ENCODE data around the gene MYH10.

The MYH10 gene

DNA sequence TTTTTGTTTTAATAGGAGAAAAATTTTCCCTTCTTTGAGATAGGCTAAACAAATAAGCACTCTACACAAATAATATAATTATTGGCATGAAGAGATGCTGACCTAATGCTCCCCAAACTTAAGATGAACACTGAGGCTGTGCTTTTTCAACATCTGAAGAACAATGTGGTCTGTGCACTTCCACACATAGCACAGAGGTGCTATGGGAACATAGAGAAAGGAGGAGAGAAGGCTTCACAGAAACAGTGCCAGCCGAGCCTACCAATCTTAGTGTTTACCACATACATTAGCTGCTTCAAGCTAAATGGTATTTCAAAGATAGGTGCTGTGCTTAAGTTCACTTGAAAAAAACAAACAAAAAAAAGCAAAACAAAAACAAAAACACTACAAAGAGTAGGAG lies 72.4 kb downstream of the MYH10 start:
- Histone ChIP-seq H2AFZ (no peak overlapping the region), H3K27me3 (ENCODE audit: control insufficient read depth, insufficient read depth, low read length) (no peaks in the 10 kb centered on the region), H3K4me3 (ENCODE audit: low read depth, low read length) (no peak overlapping the region), H3K27ac (no peak overlapping the region), H3K36me3 (ENCODE audit: control insufficient read depth, insufficient read depth, low read length) (no peaks in the 10 kb centered on the region), H3K4me1 (no peaks in the 10 kb centered on the region), H3K9ac (no peak overlapping the region), H3K9me3 (ENCODE audit: control insufficient read depth, low read length) (no peaks in the 10 kb centered on the region), H3K4me2 (ENCODE audit: low read length) (no peak overlapping the region), H3K79me2 (no peaks in the 10 kb centered on the region)
- TF ChIP-seq, protein P1, sequence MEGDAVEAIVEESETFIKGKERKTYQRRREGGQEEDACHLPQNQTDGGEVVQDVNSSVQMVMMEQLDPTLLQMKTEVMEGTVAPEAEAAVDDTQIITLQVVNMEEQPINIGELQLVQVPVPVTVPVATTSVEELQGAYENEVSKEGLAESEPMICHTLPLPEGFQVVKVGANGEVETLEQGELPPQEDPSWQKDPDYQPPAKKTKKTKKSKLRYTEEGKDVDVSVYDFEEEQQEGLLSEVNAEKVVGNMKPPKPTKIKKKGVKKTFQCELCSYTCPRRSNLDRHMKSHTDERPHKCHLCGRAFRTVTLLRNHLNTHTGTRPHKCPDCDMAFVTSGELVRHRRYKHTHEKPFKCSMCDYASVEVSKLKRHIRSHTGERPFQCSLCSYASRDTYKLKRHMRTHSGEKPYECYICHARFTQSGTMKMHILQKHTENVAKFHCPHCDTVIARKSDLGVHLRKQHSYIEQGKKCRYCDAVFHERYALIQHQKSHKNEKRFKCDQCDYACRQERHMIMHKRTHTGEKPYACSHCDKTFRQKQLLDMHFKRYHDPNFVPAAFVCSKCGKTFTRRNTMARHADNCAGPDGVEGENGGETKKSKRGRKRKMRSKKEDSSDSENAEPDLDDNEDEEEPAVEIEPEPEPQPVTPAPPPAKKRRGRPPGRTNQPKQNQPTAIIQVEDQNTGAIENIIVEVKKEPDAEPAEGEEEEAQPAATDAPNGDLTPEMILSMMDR (IDR thresholded peaks at IDR 0.05), result no peak

DNA sequence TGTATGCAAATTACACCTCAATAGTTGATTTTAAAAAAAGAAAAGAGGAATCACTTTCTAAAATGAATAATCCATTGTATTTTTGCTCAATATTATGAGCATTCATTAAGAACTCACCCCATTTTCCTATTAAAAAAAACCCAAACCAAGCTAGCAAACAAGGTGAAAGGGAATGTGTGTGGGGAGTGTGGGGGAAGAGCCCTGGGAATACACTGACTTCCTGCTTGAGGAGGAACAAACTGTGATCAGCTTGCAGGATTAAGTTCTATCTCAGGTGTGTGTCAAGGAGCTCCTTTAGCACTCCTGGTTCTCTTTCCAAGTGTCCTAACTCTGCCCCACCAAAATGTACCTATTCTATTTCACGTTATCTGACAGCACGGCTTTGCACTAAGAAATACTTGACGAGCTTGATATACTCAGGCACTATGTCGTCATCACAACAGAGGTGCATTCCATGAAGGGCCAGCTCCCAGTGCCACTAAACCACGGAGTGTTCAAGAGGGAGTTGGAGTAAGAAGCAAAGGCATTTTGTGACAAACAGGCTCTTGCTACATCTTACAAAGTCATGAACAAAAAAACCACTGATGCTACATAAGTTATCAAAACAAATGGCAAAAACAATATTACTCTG lies 73.2 kb downstream of the MYH10 start:
- Histone ChIP-seq H3K4me1 (no peaks in the 10 kb centered on the region), H3K4me3 (ENCODE audit: low read depth, low read length) (no peak overlapping the region), H2AFZ (no peak overlapping the region), H3K79me2 (no peaks in the 10 kb centered on the region), H3K9me3 (ENCODE audit: control insufficient read depth, low read length) (no peaks in the 10 kb centered on the region), H3K27ac (no peak overlapping the region), H3K27me3 (ENCODE audit: control insufficient read depth, insufficient read depth, low read length) (no peaks in the 10 kb centered on the region), H3K4me2 (ENCODE audit: low read length) (no peak overlapping the region), H3K36me3 (ENCODE audit: control insufficient read depth, insufficient read depth, low read length) (no peaks in the 10 kb centered on the region), H3K9ac (no peak overlapping the region)
- TF ChIP-seq, protein P1 (IDR thresholded peaks at IDR 0.05), result no peak

DNA sequence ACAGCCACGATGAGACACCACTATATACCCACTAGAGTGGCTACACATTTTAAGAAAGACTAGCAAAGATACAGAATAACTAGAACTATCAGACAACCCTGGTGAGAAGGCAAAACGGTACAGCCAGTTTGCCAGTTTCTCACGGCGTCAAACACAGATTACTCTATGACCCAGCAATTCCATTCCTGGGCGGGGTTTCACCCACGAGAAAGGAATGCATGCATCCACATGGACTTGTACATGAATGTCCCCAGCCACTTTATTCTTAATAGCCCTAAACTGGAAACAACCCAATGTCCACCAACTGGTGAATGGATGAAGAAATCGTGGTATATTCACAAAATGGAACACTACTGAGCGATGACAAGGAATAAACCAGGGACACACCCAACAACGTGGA lies 74.5 kb downstream of the MYH10 start:
- no peak overlapping the region for H3K27ac ChIP-seq
- no peaks in the 10 kb centered on the region for H3K27me3 ChIP-seq (ENCODE audit: control insufficient read depth, insufficient read depth, low read length)
- H3K79me2 ChIP-seq, result no peaks in the 10 kb centered on the region
- no peaks in the 10 kb centered on the region for H3K9me3 ChIP-seq (ENCODE audit: control insufficient read depth, low read length)
- no peak overlapping the region for H3K9ac ChIP-seq
- H3K4me2 ChIP-seq (ENCODE audit: low read length), result no peak overlapping the region
- TF ChIP-seq, protein P1 (IDR thresholded peaks at IDR 0.05), result no peak
- H3K4me3 ChIP-seq (ENCODE audit: low read depth, low read length), result no peak overlapping the region
- no peaks in the 10 kb centered on the region for H3K4me1 ChIP-seq
- no peaks in the 10 kb centered on the region for H3K36me3 ChIP-seq (ENCODE audit: control insufficient read depth, insufficient read depth, low read length)
- H2AFZ ChIP-seq, result no peak overlapping the region

DNA sequence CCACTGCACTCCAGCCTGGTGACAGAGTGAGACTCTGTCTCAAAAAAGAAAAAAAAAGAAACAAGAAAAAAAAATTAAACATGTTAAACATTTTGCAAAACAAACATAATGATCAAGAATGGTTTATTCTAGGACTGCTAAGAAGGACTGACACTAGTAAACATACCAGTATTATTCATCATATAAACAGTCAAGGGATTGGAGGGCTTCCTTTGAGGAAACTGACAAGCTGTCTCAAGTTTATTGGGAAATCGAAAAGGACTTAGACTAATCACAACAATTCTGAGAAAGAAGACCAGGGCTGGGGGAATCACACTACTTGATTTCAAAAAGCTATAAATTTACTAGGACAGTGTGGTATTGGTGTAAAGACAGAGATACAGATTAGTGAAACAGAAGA lies 75.5 kb downstream of the MYH10 start:
- H3K27me3 ChIP-seq (ENCODE audit: control insufficient read depth, insufficient read depth, low read length), result no peaks in the 10 kb centered on the region
- no peaks in the 10 kb centered on the region for H3K36me3 ChIP-seq (ENCODE audit: control insufficient read depth, insufficient read depth, low read length)
- H3K9ac ChIP-seq, result no peak overlapping the region
- no peak overlapping the region for H3K4me3 ChIP-seq (ENCODE audit: low read depth, low read length)
- no peak overlapping the region for H2AFZ ChIP-seq
- TF ChIP-seq, protein P1 (IDR thresholded peaks at IDR 0.05), result no peak
- H3K79me2 ChIP-seq, result no peaks in the 10 kb centered on the region
- H3K4me2 ChIP-seq (ENCODE audit: low read length), result no peak overlapping the region
- no peaks in the 10 kb centered on the region for H3K4me1 ChIP-seq
- H3K27ac ChIP-seq, result no peak overlapping the region
- no peaks in the 10 kb centered on the region for H3K9me3 ChIP-seq (ENCODE audit: control insufficient read depth, low read length)
